HepG2 (cell line): ENCODE data around the gene MTPN.

Experiments
- SMAD3 ChIP-seq: sonication (generic); formaldehyde crosslinking; IDR thresholded peaks from 2 replicates; pipeline ENCODE4 v1.4.0; 2020; ENCODE audit warnings: missing genetic modification reagents
- TF ChIP-seq, protein P1 (sequence below): sonication (generic); formaldehyde crosslinking; IDR thresholded peaks from 2 replicates; pipeline ENCODE4 v1.4.0; 2020; ENCODE audit warnings: missing genetic modification reagents, borderline replicate concordance

- TF ChIP-seq, protein P1, sequence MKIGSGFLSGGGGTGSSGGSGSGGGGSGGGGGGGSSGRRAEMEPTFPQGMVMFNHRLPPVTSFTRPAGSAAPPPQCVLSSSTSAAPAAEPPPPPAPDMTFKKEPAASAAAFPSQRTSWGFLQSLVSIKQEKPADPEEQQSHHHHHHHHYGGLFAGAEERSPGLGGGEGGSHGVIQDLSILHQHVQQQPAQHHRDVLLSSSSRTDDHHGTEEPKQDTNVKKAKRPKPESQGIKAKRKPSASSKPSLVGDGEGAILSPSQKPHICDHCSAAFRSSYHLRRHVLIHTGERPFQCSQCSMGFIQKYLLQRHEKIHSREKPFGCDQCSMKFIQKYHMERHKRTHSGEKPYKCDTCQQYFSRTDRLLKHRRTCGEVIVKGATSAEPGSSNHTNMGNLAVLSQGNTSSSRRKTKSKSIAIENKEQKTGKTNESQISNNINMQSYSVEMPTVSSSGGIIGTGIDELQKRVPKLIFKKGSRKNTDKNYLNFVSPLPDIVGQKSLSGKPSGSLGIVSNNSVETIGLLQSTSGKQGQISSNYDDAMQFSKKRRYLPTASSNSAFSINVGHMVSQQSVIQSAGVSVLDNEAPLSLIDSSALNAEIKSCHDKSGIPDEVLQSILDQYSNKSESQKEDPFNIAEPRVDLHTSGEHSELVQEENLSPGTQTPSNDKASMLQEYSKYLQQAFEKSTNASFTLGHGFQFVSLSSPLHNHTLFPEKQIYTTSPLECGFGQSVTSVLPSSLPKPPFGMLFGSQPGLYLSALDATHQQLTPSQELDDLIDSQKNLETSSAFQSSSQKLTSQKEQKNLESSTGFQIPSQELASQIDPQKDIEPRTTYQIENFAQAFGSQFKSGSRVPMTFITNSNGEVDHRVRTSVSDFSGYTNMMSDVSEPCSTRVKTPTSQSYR (CRISPR knock-in tag) = no peak
- TF ChIP-seq SMAD3 (CRISPR knock-in tag) = no peak
Measured at GRCh38 chr7:135944753-135945152, 32.4 kb downstream of the MTPN start.
